Neuronal stem cell (in vitro differentiated cells): ENCODE data around the gene NLRP6.

Experiments
- DNase-seq: peaks from one replicate; pipeline ENCODE4 v3.0.0-alpha.2; 2013; ENCODE audit warnings: low spot score
- H2AFZ ChIP-seq: one replicate; pipeline ENCODE4 v1.6.1; 2013; ENCODE audit warnings: mild to moderate bottlenecking, low read length, inconsistent platforms
- H2AK5ac ChIP-seq: 2 replicates; pipeline ENCODE4 v1.6.1; 2013; ENCODE audit warnings: low read depth, mild to moderate bottlenecking, inconsistent platforms, low read length, moderate library complexity, mixed read lengths
- H2BK120ac ChIP-seq: 2 replicates; pipeline ENCODE4 v1.6.1; 2013; ENCODE audit warnings: low read depth, mild to moderate bottlenecking, inconsistent platforms, low read length, moderate library complexity, mixed read lengths
- H2BK12ac ChIP-seq: one replicate; pipeline ENCODE4 v1.6.1; 2013; ENCODE audit warnings: low read length, inconsistent platforms
- H2BK15ac ChIP-seq: 2 replicates; pipeline ENCODE4 v1.6.1; 2013; ENCODE audit warnings: mild to moderate bottlenecking, low read length, inconsistent platforms, mixed read lengths
- H2BK5ac ChIP-seq: one replicate; pipeline ENCODE4 v1.6.1; 2013; ENCODE audit warnings: inconsistent platforms, mild to moderate bottlenecking, low read length, moderate library complexity
- H3K14ac ChIP-seq: one replicate; pipeline ENCODE4 v1.6.1; 2013; ENCODE audit warnings: low read length, inconsistent platforms
- H3K18ac ChIP-seq: 2 replicates; pipeline ENCODE4 v1.6.1; 2013; ENCODE audit warnings: low read length, inconsistent platforms
- H3K23ac ChIP-seq: 2 replicates; pipeline ENCODE4 v1.6.1; 2013; ENCODE audit warnings: low read depth, mild to moderate bottlenecking, mixed read lengths, low read length, inconsistent platforms; ENCODE audit not compliant: poor library complexity
- H3K27ac ChIP-seq: replicated peaks from 3 replicates; pipeline ENCODE4 v1.5.1; 2013; ENCODE audit warnings: low read length, inconsistent platforms
- H3K27me3 ChIP-seq, 3 experiments: 2 replicates each; pipeline ENCODE4 v1.6.1; 2013; ENCODE audit warnings: low read length in 3 of 3, mild to moderate bottlenecking in 2 of 3, inconsistent platforms in 1 of 3, low read depth in 1 of 3, mixed read lengths in 1 of 3, moderate library complexity in 1 of 3; ENCODE audit not compliant: control insufficient read depth in 3 of 3, insufficient read depth in 3 of 3
- H3K36me3 ChIP-seq, 2 donors: replicated peaks in 1 of 2; 2 replicates each; pipeline ENCODE4 v1.6.1; 2013; ENCODE audit warnings: low read length in 2 of 2; ENCODE audit not compliant: control insufficient read depth in 2 of 2, insufficient read depth in 2 of 2
- H3K4ac ChIP-seq: 2 replicates; pipeline ENCODE4 v1.6.1; 2013; ENCODE audit warnings: inconsistent platforms, mild to moderate bottlenecking, low read length, moderate library complexity
- H3K4me1 ChIP-seq, 2 donors: 1 replicate in 1 of 2; 2 replicates in 1 of 2; pipeline ENCODE4 v1.6.1; 2013; ENCODE audit warnings: low read length in 2 of 2, low read depth in 1 of 2; ENCODE audit not compliant: control insufficient read depth in 2 of 2, insufficient read depth in 1 of 2
- H3K4me2 ChIP-seq: one replicate; pipeline ENCODE4 v1.6.1; 2013; ENCODE audit warnings: mild to moderate bottlenecking, low read length, inconsistent platforms; ENCODE audit not compliant: insufficient read depth, poor library complexity, severe bottlenecking
- H3K4me3 ChIP-seq, 2 donors: 2 replicates each; pipeline ENCODE4 v1.5.1; 2013; ENCODE audit warnings: low read length in 2 of 2, mild to moderate bottlenecking in 2 of 2, inconsistent platforms in 1 of 2, moderate library complexity in 1 of 2
- H3K79me1 ChIP-seq: one replicate; pipeline ENCODE4 v1.6.1; 2013; ENCODE audit warnings: low read depth, mild to moderate bottlenecking, inconsistent platforms, low read length, moderate library complexity
- H3K9ac ChIP-seq: one replicate; pipeline ENCODE4 v1.6.1; 2013; ENCODE audit warnings: mild to moderate bottlenecking, low read depth, low read length, inconsistent platforms; ENCODE audit not compliant: poor library complexity
- H3K9me3 ChIP-seq, 2 donors: replicated peaks in 1 of 2; 2 replicates each; pipeline versions ENCODE3 to v1.6.1; 2013; ENCODE audit warnings: low read length in 2 of 2, mild to moderate bottlenecking in 2 of 2, inconsistent platforms in 1 of 2, low read depth in 1 of 2, mixed read lengths in 1 of 2, moderate library complexity in 1 of 2; ENCODE audit not compliant: control insufficient read depth in 2 of 2, insufficient read depth in 1 of 2
- H4K8ac ChIP-seq: one replicate; pipeline ENCODE4 v1.6.1; 2013; ENCODE audit warnings: low read depth, mild to moderate bottlenecking, inconsistent platforms, low read length, moderate library complexity
- H4K91ac ChIP-seq: one replicate; pipeline ENCODE4 v1.6.1; 2013; ENCODE audit warnings: low read length, low read depth, mild to moderate bottlenecking, inconsistent platforms; ENCODE audit not compliant: poor library complexity
- WGBS, 2 donors: extraction: QIAGEN DNeasy Blood & Tissue Kit; methylation state at CpG; one replicate each; pipeline ENCODE4 v1.1.7; 2013; ENCODE audit warnings: missing lambda C conversion rate in 2 of 2, mixed read lengths in 1 of 2; ENCODE audit not compliant: insufficient read length in 2 of 2, insufficient replicate concordance in 1 of 2; ENCODE audit errors: extremely low coverage in 2 of 2; 5-methylcytosine and 5-hydroxymethylcytosine counted together

Gene NLRP6

GRCh38 chr11:282171-282570 lies 4.0 kb downstream of the NLRP6 start:
- no peak for DNase-seq
- H3K4me3 ChIP-seq = no peak overlapping the region
- no peak overlapping the region for H3K4me2 ChIP-seq
- no peak overlapping the region for H4K8ac ChIP-seq
- no peak overlapping the region for H2BK12ac ChIP-seq
- no CpG with 5 or more reads among the region's 4 CpGs for WGBS, 2 donors
- H3K27me3 ChIP-seq = peaks cover 0 to 2% (median 0%) of the 10 kb centered on the region in 3 experiments
- H2BK15ac ChIP-seq = no peak overlapping the region
- H3K79me1 ChIP-seq = no peaks in the 10 kb centered on the region
- peaks cover 0 to 3% of the 10 kb centered on the region in 2 donors for H3K9me3 ChIP-seq
- no peak overlapping the region for H3K4ac ChIP-seq
- peaks cover 7 to 21% of the 10 kb centered on the region in 2 donors for H3K4me1 ChIP-seq
- H3K23ac ChIP-seq = no peak overlapping the region
- H2AFZ ChIP-seq = no peak overlapping the region
- no peak overlapping the region for H2BK120ac ChIP-seq
- no peak overlapping the region for H2BK5ac ChIP-seq
- no peak overlapping the region for H3K27ac ChIP-seq
- peak overlapping the region; percentile 60 for H2AK5ac ChIP-seq
- no peaks in the 10 kb centered on the region for H3K36me3 ChIP-seq
- H3K14ac ChIP-seq = no peak overlapping the region
- no peak overlapping the region for H4K91ac ChIP-seq
- no peak overlapping the region for H3K18ac ChIP-seq
- no peak overlapping the region for H3K9ac ChIP-seq

- H2BK12ac ChIP-seq = peak overlapping the region; percentile 41
- H4K91ac ChIP-seq = no peak overlapping the region
- no peak overlapping the region for H2BK15ac ChIP-seq
- H3K27me3 ChIP-seq = peaks cover 0 to 6% (median 0%) of the 10 kb centered on the region in 3 experiments
- peak overlapping the region; percentile 10 for H3K9ac ChIP-seq
- no peak overlapping the region for H4K8ac ChIP-seq
- H3K4me1 ChIP-seq = peaks cover 8 to 16% of the 10 kb centered on the region in 2 donors
- no peak overlapping the region for H2AFZ ChIP-seq
- no peak overlapping the region for H3K4me3 ChIP-seq
- no peaks in the 10 kb centered on the region for H3K79me1 ChIP-seq
- H3K4me2 ChIP-seq = no peak overlapping the region
- no peak overlapping the region for H2BK120ac ChIP-seq
- no peak overlapping the region for H3K4ac ChIP-seq
- peak overlapping the region; percentile 16 for H2BK5ac ChIP-seq
- no peak overlapping the region for H3K23ac ChIP-seq
- no peaks in the 10 kb centered on the region for H3K36me3 ChIP-seq
- no peak overlapping the region for H3K14ac ChIP-seq
- peak overlapping the region; percentile 2 for H2AK5ac ChIP-seq
- H3K18ac ChIP-seq = peak overlapping the region; percentile 79
- no peak overlapping the region for H3K27ac ChIP-seq
- H3K9me3 ChIP-seq = peaks cover 0 to 3% of the 10 kb centered on the region in 2 donors
- no peak for DNase-seq
- WGBS, 2 donors = no CpG with 5 or more reads among the region's 13 CpGs
Observed at GRCh38 chr11:282630-283360, 4.6 kb downstream of the NLRP6 start.

GRCh38 chr11:283405-284104 lies 5.3 kb downstream of the NLRP6 start:
- peaks cover 2% of the 10 kb centered on the region for H3K79me1 ChIP-seq
- H3K36me3 ChIP-seq = no peaks in the 10 kb centered on the region
- H3K9ac ChIP-seq = no peak overlapping the region
- WGBS, 2 donors = no CpG with 5 or more reads among the region's 23 CpGs
- no peak overlapping the region for H2BK120ac ChIP-seq
- no peak overlapping the region for H3K27ac ChIP-seq
- H2AK5ac ChIP-seq = peak overlapping the region; percentile 88
- peak overlapping the region; percentile 18 for H2BK12ac ChIP-seq
- H3K23ac ChIP-seq = no peak overlapping the region
- peaks cover 14 to 21% of the 10 kb centered on the region in 2 donors for H3K4me1 ChIP-seq
- H2AFZ ChIP-seq = peak overlapping the region; percentile 15
- no peak overlapping the region for H3K14ac ChIP-seq
- peak overlapping the region; percentile 86 for H3K18ac ChIP-seq
- H3K27me3 ChIP-seq = peaks cover 0 to 14% (median 0%) of the 10 kb centered on the region in 3 experiments
- H3K4me3 ChIP-seq = no peak overlapping the region
- no peak overlapping the region for H4K91ac ChIP-seq
- no peak overlapping the region for H3K4me2 ChIP-seq
- no peak overlapping the region for H4K8ac ChIP-seq
- H2BK15ac ChIP-seq = no peak overlapping the region
- peak overlapping the region; percentile 43 for H2BK5ac ChIP-seq
- no peak overlapping the region for H3K4ac ChIP-seq
- DNase-seq = no peak
- peaks cover 0 to 3% of the 10 kb centered on the region in 2 donors for H3K9me3 ChIP-seq
